Stimulated activated CD8-positive, alpha-beta memory T cell treated with anti-CD3 and anti-CD28 coated beads, Interleukin-4, amount 100 ng/mL, for 1 hour (primary cell): ENCODE data around the gene OPRM1.
"Not testable (repeated sequence)": the region's sequence is repeated elsewhere in the genome, so short reads cannot be mapped to it uniquely, and the experiment has no call there.

Experiments
- DNase-seq, 2 donors: peaks; one replicate each; pipeline ENCODE4 v3.0.0-alpha.2; 2020; ENCODE audit warnings: low read depth in 2 of 2, low spot score in 1 of 2

The OPRM1 gene

DNA sequence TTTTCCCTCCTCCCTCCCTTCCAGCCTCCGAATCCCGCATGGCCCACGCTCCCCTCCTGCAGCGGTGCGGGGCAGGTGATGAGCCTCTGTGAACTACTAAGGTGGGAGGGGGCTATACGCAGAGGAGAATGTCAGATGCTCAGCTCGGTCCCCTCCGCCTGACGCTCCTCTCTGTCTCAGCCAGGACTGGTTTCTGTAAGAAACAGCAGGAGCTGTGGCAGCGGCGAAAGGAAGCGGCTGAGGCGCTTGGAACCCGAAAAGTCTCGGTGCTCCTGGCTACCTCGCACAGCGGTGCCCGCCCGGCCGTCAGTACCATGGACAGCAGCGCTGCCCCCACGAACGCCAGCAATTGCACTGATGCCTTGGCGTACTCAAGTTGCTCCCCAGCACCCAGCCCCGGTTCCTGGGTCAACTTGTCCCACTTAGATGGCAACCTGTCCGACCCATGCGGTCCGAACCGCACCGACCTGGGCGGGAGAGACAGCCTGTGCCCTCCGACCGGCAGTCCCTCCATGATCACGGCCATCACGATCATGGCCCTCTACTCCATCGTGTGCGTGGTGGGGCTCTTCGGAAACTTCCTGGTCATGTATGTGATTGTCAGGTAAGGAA, at the start of gene OPRM1:
Gene OPRM1 (plus strand): TSS at position 10 of the 612 bp plus-strand sequence. CDS start 305 bp downstream, at position 315.
- no peak for DNase-seq

DNA sequence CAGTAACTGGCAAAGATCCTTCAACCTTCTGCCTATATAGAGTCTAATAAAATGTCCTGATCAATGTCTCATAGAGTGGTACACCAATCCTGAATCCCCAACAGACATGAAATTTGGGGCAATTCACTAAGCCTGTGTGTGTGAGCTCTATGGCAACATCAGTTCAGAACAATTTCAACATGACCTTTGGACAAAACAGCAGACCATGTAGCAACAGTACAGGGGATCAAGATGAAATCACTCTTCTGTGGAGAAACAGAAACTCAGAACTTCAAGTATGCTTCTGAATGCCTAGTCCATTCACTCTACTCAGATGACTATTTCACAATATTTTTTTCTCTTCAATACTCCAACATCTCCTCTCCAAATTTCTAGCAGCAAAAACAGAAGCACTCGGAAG, 49.1 kb upstream of the OPRM1 start:
- DNase-seq, result no peak

DNA sequence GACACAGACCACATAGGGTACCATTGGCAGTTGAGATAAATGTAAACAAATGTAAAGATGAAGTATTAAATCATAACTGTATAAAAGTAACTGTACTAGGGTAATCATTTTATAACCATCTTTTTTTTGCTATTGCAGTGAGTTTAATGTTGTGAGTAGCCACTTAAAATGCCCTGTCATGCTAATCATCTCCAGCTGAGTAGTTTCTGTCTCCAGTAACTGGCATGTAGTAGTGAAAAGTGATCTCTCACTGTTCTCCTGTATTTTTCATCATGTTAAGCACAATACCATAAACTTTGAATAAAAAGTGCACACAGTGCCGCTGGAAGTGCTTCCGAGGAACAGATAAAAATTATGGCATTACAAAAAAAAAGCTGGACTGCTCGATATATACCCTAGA, 45.0 kb upstream of the OPRM1 start:
- DNase-seq, result no peak

DNA sequence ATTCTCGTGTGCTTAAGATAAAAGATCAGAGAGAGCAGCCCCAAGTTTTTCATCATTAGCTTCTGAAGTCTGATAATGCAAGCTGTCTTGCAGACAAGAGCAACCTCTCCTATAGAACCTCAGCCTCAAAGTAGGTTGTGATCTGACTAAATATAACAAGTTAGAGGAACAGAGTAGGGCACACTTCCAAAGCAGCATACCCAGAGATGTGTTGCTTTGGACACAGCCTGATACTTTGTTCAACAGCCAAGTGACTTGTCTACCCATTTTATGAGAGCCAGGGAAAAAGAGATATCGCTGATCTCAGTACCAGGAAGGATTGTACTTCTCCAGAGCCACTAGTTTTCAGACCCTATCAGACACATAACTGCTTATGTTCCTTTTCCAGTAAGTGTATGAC, 44.2 kb upstream of the OPRM1 start:
- no peak for DNase-seq

DNA sequence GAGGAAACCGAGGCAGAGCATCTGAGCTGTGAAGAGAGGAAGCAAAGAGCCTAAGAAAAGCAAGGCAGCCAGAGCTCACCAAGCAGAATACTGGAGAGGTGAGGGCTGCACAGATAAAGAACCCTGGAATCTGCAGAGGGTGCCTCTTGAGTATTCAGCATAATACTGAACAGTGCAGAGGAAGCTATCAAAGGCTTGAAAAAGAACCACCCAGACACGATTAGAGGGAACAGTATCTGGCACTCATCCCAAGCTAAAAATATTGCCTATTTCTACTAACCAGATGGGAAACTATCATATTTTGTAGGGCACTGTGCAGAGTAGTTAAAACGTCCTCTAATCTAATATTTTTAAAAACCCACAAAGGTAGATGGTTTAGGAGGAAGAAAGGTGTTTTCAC, 41.8 kb upstream of the OPRM1 start:
- DNase-seq, result no peak

DNA sequence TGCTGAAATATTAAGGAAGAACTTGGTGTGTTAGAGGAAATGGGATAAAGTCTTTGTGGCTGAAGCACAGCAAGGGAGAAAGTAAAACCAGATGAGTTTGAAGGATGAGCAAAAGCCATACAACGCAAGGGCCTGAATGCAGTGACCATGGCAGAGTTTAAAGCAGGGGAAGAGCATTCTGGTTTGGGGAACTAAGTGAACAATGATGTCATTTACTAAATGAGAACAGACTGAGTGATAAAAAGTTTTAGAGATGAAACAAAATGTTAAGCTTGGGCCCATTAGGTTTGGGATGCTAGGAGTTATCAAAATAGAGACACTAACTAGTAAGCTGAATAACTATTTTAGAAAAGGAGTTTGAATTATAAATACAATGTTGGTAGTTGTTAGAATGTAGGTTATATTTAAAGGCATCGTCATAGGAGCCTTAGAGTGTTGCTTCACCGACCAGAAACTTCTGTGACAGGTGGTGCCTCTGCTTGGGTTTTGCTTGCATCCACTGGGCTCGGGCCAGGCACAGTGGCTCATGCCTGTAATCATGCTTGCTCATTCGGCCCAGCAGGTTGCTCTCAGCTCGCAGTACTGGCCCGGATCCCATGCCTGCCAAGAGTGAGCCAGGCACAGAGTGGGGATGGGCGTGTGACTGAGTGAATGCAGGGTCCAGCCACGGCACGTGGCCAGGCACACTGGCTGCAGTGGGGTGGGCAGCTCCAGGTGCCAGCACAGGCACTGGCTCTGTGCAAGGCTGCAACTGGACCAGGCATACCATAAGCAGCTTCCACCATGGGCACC, 37.4 kb upstream of the OPRM1 start:
- no peak for DNase-seq

DNA sequence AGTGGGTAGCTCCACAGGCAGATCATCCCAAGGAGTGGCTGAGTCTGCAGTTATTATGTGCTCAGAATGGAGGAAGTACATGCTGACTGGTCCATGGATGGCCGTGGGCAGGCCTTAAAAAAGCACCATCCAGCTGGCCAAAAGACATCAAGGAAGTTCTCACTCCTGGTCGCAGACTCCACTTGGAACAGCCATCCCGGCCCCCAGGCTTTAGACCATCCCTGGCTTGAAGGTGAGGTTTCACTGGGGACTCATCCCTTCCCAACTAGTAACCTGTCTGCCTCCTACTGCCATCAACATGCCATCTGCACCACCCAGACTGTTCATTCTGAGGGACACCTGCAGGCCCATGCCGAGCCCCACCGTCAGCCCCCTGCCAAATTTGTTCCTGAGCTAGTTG, 36.1 kb upstream of the OPRM1 start:
- no peak for DNase-seq

DNA sequence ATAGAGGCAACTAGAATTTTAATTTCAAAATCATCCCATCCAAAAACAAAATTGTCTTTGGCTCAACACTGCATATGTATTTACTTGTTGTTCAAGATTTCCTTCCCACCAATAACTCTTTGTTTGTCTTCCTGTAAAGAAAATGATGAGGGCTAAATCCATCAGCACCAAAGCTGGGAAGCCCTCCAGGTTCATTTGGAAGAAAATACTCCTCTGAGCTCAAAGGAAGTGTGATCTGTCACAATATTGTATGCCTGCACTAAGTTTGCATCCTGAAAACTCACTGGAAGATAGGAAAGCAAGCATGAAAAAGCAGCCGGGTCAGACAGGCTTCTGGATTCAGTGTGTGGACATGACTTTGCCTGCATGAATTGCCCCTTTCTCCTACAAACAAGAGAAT, 28.7 kb upstream of the OPRM1 start:
- no peak for DNase-seq

DNA sequence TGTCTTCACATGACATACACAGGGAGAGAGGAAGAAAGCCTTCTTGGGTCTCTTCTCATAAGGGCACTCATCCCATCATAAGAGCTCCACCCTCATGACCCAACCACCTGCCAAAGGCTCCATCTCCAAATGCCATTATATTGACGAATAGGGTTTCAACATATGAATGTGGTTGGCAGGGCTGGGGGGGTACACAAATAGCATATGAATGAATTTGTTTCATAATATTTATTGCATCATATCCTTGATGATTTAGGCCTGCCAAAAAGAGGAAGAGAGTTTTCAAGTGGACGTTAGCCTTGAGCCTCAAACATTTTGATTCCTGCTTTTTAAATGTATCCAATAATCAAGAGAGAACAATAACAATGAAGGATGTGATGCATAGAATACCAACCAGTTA, 26.2 kb upstream of the OPRM1 start:
- DNase-seq, result no peak

DNA sequence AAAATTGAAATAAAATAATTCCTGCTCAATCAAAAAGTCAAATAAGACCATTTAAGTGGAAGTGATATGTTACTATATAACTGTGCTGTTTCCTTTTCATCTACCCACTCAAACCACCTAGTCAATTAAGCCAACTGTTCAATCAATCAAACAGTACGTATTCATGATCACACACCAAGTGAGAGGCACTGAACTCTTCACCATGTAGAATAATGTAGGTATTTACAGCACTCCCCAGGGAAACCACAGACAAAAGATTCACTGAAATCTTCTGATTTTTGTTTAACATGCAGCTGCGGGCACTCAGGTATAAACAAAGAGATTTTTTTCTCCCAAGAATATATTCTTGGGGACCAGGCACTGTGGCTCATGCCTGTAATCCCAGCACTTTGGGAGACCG, 21.3 kb upstream of the OPRM1 start:
- no peak for DNase-seq

DNA sequence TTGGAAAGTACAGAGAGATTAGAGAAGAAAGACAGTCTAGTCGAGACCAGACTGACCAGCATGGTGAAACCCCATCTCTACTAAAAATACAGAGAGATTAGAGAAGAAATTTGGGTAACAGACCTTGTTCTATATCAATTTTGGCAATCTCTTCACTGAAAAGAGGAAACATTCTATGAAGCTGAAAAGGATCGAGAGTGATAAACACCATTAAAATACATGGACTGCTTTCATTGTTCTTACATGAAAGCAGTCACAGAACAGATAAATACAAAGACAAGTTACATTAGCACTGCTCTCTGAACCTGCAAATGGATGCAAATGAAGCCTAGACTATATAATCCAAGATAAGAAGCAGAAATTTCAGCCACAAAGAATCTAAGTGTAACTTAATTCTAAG, 8.4 kb upstream of the OPRM1 start:
- DNase-seq, result no peak

DNA sequence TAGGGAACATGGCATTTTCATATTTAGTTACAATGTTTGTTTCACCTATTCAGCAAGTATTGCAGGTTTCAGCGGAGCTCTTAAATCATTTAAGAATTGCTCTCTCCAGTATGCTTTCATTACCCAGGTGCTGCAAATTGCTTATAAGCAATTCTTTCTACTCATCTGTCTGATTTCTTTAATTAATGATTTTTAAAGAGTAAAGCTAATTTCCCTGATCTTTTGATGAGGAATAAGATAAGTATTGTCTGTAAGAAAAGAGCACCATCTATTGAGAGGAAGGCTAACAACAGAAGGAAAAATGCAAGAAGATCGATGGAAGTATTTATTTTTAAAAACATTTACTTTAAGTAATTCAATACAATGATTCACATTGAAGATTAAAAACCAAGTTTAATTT, 2.0 kb downstream of the OPRM1 start:
- no peak for DNase-seq

DNA sequence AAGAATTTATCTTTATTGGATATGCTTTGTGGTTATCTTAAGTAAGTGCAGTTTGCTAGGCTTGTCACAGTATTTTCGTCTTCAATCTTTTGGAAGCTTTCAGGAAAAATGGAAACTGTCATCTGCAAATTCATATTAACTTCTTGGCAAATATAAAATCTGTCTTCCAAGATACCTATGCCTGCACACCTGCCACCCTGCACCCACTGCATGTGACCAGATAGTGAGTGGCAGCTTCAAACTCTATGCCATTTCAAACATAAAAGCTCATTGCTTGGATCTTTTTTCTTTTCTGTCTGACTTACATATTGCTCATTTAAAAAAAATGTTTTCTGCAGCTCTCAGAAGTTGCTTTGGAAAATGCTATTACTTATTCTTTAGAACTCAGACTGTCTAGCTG, 14.1 kb downstream of the OPRM1 start:
- DNase-seq, result no peak

DNA sequence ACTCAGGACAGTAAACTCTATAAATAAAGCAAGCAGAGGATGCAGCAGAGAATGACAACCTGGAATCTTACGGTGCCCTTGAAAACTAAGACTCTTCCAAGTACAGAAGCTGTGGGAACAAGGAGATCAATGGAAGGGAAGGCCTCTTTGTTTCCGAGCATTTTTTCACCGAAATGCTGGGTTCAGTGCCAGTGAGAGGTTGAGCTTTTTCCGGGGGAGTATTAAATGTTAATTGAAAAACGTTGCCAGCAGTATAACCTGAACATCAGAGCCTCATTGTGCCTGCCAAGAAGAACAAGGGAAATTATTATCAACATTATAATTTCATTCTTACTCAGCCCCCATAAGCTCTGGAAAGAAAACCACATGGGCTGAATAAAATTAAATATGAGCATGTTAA, 17.5 kb downstream of the OPRM1 start:
- no peak for DNase-seq

DNA sequence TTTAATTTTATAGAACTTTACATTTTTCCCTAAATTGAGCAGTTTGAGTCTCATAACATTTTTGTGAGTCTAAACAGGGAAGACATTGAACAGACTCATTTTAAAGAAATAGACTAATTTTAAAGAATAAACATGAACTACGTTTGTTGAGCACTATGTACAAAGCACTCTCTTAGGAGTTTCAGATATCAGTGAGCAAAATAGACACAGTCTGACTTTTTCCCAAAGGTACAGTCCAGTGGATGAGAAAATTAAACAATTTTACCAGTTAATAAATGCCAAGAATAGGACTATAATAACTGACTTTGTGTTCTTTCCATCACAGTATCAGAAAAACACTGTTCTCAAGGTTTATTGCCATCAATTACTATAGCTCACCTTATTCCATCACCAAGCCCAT, 18.1 kb downstream of the OPRM1 start:
- DNase-seq, result no peak

DNA sequence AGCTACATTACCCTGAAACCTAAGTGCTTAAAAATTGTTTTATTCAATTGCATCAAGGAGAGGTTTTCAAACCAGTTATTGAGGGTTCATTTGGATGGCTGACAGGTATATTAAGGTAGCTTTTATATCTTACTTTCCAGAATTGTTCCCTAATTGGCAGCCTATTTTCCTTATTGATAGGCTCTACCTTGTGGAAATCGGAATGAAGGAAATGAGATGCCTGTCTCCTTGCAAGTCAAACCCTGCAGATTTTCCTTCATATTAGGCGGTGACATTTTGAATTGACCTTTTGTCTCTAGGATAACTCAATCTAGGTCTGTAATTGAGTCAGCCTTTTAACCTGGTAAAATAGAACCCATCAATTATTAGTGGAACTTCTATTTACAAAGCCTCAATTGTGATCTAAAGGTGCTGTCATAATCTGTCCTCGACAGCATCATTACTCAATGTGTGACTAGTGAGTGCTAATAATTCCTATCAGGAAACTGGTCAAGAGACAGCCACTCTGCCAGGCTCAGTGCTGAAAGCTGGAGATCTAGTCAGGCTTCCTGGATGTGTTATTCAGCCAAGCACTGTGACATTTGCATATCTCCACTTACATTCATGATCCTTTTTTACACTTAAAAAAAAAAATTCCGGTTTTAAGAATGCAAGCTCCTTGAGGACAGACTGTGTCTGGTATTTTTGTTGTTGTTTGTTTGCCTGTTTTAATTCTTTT, 20.1 kb downstream of the OPRM1 start:
- no peak for DNase-seq

DNA sequence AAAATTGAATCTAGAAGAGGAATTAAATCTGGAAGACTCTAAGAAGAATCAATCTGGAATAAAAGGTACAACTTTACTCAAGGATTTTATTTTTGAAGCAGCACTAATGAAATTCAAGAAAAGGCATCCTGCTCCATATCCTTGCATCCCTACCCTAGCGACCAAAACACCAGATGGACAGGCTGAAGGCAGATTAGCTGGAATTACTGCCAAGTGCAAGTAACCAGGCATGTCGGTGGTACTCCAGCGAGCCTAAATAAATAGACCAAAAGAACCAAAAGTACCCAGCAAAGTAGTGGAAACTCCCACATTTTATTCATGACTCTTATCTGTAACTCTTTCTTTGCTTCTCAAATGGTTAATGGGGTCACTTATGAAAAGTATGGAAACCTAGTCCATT, 21.0 kb downstream of the OPRM1 start:
- DNase-seq, result no peak

DNA sequence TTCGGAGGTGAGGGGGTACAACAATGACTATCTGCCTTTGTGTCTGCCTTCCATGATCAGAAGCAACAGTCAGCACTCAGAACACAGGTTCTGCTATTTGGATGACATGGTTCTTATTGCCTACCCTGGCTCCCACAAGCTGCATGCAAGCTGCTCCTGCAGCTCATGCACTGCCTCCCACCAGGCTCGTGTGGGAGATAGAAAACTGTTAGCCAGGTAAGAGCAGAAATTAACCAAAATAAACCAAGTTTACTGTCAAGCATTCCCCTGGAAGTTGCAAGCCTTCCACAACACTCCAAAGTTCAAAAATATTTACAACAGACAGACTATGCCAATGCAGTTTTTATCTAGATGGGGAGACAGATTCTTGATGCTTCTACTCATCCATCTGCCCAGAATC, 31.0 kb downstream of the OPRM1 start:
- no peak for DNase-seq

DNA sequence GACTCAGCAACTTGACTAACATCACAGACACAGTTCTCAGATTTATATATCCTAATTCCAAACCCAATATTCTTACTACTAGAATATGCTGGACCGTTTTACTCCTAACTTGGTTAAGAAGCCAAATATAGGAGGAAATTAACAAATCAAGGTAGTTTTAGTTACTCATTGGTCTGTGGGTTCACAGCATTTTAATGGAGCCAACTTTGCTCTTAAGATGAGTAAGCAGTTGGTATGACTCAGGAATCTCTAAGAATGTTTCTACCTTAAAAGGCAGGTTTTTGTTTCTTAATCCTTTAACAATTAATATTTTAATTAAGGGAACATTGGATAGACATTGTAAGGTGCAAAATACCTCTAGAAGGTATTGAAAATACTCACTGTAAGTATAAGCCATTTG, 31.6 kb downstream of the OPRM1 start:
- DNase-seq, result no peak

DNA sequence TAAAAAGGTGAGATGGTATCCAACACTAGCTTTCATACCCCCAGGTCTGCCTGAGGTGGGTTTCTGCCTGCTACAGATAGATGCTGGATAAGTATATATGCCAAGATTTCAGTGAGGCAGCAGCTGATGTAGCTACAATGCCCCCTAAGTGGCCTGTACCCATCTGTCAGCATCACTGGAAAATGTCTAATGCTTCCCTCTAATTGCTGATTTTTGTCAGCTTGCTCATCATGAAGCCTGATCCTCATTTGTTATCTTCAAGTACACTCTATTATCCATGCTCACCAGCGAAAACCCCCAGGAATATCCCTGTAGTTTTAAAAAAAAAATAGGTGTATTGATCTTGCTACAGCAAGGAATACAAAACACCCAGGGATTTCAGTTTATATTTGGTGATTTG, 32.2 kb downstream of the OPRM1 start:
- no peak for DNase-seq

DNA sequence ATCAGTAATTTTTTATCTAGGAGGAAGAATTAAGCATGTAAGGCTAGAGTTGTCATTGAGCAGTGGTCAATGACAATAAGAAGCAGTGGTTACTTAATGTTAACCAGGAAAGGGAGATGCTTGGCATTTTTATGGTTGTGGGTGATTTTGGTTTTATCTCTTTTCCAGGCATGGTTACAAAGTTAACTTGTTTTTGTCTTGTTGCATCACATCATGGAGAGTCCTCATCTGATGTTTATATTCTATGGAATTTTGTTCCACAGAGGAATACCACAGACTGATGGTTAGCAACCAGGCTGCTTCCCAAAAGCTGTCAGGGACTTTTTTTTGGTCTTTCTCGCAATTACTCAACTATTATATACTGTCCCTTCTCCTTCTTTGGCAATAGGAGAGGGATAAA, 32.7 kb downstream of the OPRM1 start:
- DNase-seq, result no peak

DNA sequence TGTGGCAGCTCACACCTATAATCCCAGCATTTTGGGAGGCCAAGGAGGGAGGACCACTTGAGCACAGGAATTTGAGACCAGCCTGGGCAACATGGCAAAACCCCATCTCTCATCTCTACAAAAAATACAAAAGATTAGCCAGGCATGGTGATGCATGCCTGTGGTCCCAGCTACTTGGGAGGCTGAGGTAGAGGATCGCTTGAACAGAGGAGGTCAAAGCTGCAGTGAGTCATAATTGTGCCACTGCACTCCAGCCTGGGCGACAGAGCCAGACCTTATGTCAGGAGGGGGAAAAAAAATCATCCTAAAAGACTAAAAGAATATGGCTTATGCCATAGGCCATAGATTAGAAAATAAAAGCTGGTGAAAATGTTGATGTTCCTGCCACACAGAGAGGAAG, 39.6 kb downstream of the OPRM1 start:
- not testable (repeated sequence) for DNase-seq
